D341Med (cell line): ENCODE measurements around the gene TRANK1.
"Not testable (repeated sequence)": the region's sequence is repeated elsewhere in the genome, so short reads cannot be mapped to it uniquely, and the experiment has no call there.

Source experiments
- DNase-seq: peaks from one replicate; pipeline ENCODE4 v3.0.0; 2012; ENCODE audit warnings: low spot score

The TRANK1 gene

GRCh38 chr3:36919439-36920160, 25.3 kb downstream of the TRANK1 start:
- no peak for DNase-seq

GRCh38 chr3:36918050-36918449, 26.8 kb downstream of the TRANK1 start:
- no peak for DNase-seq

- no peak for DNase-seq
These were observed 32.7 kb downstream of the TRANK1 start for GRCh38 chr3:36911990-36912804.

- no peak for DNase-seq
These were observed 35.2 kb downstream of the TRANK1 start for GRCh38 chr3:36909666-36910065.

GRCh38 chr3:36909181-36909580, 35.7 kb downstream of the TRANK1 start:
- DNase-seq: no peak

GRCh38 chr3:36908647-36909180, 36.1 kb downstream of the TRANK1 start:
- DNase-seq: no peak

- DNase-seq: no peak
These were observed 36.8 kb downstream of the TRANK1 start for GRCh38 chr3:36907911-36908646.

GRCh38 chr3:36906504-36907149, 38.2 kb downstream of the TRANK1 start:
- no peak for DNase-seq

GRCh38 chr3:36905545-36905944, 39.3 kb downstream of the TRANK1 start:
- DNase-seq: no peak

- no peak for DNase-seq
These were observed 40.2 kb downstream of the TRANK1 start for GRCh38 chr3:36904641-36905040.

GRCh38 chr3:36904065-36904464, 40.8 kb downstream of the TRANK1 start:
- DNase-seq: not testable (repeated sequence)

- no peak for DNase-seq
These were observed 41.6 kb downstream of the TRANK1 start for GRCh38 chr3:36903119-36903882.

- no peak for DNase-seq
These were observed 43.3 kb downstream of the TRANK1 start for GRCh38 chr3:36901588-36901987.

- no peak for DNase-seq
These were observed 44.1 kb downstream of the TRANK1 start for GRCh38 chr3:36900474-36901443.

- no peak for DNase-seq
These were observed 49.1 kb downstream of the TRANK1 start for GRCh38 chr3:36895496-36896409.

GRCh38 chr3:36894914-36895313, 49.9 kb downstream of the TRANK1 start:
- DNase-seq: no peak

- no peak for DNase-seq
These were observed 51.0 kb downstream of the TRANK1 start for GRCh38 chr3:36893826-36894225.

- no peak for DNase-seq
These were observed 51.7 kb downstream of the TRANK1 start for GRCh38 chr3:36893137-36893557.
